ENCODE data around the gene CCNI2. TPM values are rescaled to one million over a fixed set of nuclear protein-coding genes. Genes with fewer than 3 reads are reported as not detected.

Gene CCNI2
- total RNA-seq, 6 experiments from 2014 or later: not detected

GRCh38 chr5:132775476-132775961 is 28.3 kb downstream of the CCNI2 start:
- Mint-ChIP-seq H3K4me3 (peak overlapping the region; percentile 90), H3K36me3 (ENCODE audit: low read depth) (no peaks in the 10 kb centered on the region), H3K27ac (peak overlapping the region; percentile 36; the same call in 1 of the 2 replicates), H3K27me3 (ENCODE audit: insufficient read depth) (no peaks in the 10 kb centered on the region), H3K9me3 (no peaks in the 10 kb centered on the region), H3K4me1 (ENCODE audit: low read depth) (peaks cover 57% of the 10 kb centered on the region)
- no peak for DNase-seq
- TF ChIP-seq, protein P1, sequence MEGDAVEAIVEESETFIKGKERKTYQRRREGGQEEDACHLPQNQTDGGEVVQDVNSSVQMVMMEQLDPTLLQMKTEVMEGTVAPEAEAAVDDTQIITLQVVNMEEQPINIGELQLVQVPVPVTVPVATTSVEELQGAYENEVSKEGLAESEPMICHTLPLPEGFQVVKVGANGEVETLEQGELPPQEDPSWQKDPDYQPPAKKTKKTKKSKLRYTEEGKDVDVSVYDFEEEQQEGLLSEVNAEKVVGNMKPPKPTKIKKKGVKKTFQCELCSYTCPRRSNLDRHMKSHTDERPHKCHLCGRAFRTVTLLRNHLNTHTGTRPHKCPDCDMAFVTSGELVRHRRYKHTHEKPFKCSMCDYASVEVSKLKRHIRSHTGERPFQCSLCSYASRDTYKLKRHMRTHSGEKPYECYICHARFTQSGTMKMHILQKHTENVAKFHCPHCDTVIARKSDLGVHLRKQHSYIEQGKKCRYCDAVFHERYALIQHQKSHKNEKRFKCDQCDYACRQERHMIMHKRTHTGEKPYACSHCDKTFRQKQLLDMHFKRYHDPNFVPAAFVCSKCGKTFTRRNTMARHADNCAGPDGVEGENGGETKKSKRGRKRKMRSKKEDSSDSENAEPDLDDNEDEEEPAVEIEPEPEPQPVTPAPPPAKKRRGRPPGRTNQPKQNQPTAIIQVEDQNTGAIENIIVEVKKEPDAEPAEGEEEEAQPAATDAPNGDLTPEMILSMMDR (IDR thresholded peaks at IDR 0.05): no peak

- H3K27ac Mint-ChIP-seq: peak overlapping the region; percentile 70
- no peak for DNase-seq
- peak overlapping the region; percentile 90 for H3K4me3 Mint-ChIP-seq
- no peaks in the 10 kb centered on the region for H3K9me3 Mint-ChIP-seq
- peaks cover 63% of the 10 kb centered on the region for H3K4me1 Mint-ChIP-seq (ENCODE audit: low read depth)
- TF ChIP-seq, protein P1 (IDR thresholded peaks at IDR 0.05): no peak
- no peaks in the 10 kb centered on the region for H3K27me3 Mint-ChIP-seq (ENCODE audit: insufficient read depth)
- no peaks in the 10 kb centered on the region for H3K36me3 Mint-ChIP-seq (ENCODE audit: low read depth)
Measured at GRCh38 chr5:132776131-132776937, 29.1 kb downstream of the CCNI2 start.

DNA sequence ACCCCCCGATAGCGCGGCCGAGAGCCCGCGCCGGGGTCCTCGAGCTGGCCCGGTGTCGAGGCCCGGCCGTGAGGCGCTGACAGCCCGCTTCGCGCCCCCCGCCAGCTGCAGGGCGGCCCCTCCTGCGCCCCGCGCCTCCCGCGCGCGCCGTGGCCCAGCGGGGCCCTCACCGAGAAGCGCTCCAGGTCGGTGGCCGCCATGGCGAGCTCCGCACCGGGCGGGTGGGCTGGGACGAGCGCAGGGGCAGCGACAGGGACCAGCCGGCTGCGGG is 29.6 kb downstream of the CCNI2 start:
- TF ChIP-seq, protein P1 (IDR thresholded peaks at IDR 0.05): no peak
- Mint-ChIP-seq H3K9me3 (no peaks in the 10 kb centered on the region), H3K27me3 (ENCODE audit: insufficient read depth) (no peaks in the 10 kb centered on the region), H3K27ac (no peak overlapping the region), H3K4me3 (no peak overlapping the region), H3K36me3 (ENCODE audit: low read depth) (no peaks in the 10 kb centered on the region), H3K4me1 (ENCODE audit: low read depth) (peaks cover 68% of the 10 kb centered on the region)
- DNase-seq: no peak

DNA sequence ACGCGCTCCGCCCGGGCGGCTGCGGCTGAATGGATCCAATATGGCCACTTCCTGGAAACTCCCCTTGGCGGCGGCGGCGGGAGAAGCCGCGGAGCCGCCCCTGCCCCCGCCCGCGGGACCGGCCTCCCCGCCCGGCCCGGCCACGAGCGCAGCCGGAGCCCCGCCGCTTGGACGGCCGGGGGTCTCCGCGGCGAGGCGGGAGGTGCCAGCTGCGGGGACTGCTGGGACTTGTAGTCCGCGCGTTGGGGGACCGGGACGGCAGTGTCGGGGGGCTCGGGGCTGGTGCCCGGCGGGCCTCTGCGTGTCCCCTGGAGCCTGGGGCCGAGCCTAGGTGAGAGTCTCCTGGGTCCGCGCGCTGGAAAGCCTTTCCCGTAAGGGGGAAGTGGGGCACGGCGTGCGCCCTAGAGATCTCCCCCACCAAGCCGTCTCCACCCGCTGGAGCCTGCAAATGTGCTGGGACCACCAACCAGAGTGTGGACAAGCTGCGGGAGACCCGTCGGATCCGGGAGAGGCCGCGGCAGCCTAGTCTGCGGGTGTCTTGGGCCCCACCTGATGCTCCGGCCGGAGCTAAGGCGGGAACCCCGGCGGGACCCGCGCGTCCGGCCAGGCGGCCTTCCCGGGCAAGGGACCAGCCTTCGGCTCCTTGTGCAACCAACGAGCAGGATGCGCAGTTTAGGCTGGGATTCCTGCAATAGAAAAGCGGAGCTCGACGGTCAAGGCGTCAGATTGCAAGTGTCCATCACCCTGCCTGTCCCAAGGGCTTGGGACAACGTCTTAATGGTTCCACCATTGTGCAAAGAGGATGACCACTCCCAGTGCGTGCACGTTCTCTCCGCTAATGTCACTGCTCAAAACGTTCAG is 30.2 kb downstream of the CCNI2 start, which contains the start of gene SEPTIN8:
SEPTIN8 (minus strand) TSS at position 31 of the 861 bp plus-strand sequence. CDS start 102 bp downstream, outside the sequence.
- TF ChIP-seq, protein P1 (IDR thresholded peaks at IDR 0.05): no peak

GRCh38 chr5:132778129-132778528 is 30.9 kb downstream of the CCNI2 start:
- Mint-ChIP-seq H3K4me3 (peak overlapping the region; percentile 79), H3K4me1 (ENCODE audit: low read depth) (peaks cover 71% of the 10 kb centered on the region), H3K27ac (peak overlapping the region; percentile 49), H3K9me3 (no peaks in the 10 kb centered on the region), H3K36me3 (ENCODE audit: low read depth) (no peaks in the 10 kb centered on the region), H3K27me3 (ENCODE audit: insufficient read depth) (no peaks in the 10 kb centered on the region)
- TF ChIP-seq, protein P1 (IDR thresholded peaks at IDR 0.05): no peak
- DNase-seq: no peak

More for the DNA sequence above, 30.2 kb downstream of the CCNI2 start, which contains the start of gene SEPTIN8:
- Mint-ChIP-seq H3K9me3 (no peaks in the 10 kb centered on the region), H3K4me1 (ENCODE audit: low read depth) (peaks cover 68% of the 10 kb centered on the region), H3K4me3 (peak within 1 kb of the TSS; percentile 90), H3K27me3 (ENCODE audit: insufficient read depth) (no peaks in the 10 kb centered on the region), H3K27ac (peak within 1 kb of the TSS; percentile 70), H3K36me3 (ENCODE audit: low read depth) (no peaks in the 10 kb centered on the region)
- no peak for DNase-seq

Data from HFFc6 (cell line).